ENCODE results near the gene NTMT1.

Gene NTMT1

GRCh38 chr9:129637102-129637501, 11.1 kb downstream of the NTMT1 start:
- no peak for DNase-seq (ENCODE audit: low read depth in 2 of 2)

- no peak for DNase-seq (ENCODE audit: low read depth in 2 of 2)
Observed at GRCh38 chr9:129637673-129638439, 11.9 kb downstream of the NTMT1 start.

- no peak for DNase-seq (ENCODE audit: low read depth in 2 of 2)
Observed at GRCh38 chr9:129639034-129639630, 13.2 kb downstream of the NTMT1 start.

GRCh38 chr9:129639756-129640085, 13.8 kb downstream of the NTMT1 start:
- no peak for DNase-seq (ENCODE audit: low read depth in 2 of 2)

DNA sequence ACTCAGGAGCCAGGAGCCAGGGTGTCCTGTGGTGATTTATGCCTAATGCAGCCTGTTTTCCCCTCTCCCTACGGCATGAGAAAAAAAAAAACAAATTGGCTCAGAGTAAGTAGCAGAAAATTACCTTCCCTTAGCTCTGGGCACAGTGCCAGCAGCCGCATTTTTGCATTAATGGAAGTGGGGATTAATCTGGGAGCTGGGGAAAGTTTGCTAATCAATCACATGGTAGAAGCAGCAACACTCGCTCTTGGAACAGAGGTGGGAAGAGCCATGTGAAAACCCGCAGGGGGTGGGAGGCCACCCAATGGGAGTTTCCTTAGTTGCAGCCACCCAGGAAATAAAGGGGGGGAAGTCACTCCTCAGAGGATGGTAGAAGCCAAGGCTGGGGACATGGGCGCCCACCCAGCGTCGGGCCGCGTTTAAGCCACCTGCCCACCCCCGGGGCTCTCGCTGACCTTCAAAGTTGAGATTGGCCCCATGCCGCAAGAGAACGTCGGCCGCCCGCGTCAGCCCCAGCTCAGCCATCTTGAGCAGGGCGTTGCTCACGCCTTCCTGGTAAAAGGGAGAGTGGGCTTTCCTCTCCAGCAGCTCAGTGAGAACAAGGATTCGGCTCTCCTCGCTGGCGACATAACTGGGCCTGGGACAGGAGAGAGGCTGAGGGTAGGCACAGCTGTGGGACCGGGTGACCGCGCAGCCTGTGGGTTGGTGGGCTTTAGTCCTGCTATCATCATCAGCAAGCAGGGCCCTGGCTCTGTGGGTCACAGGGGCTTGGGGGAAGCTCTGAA, 14.3 kb downstream of the NTMT1 start:
- no peak for DNase-seq (ENCODE audit: low read depth in 2 of 2)

GRCh38 chr9:129640871-129641749, 15.1 kb downstream of the NTMT1 start:
- DNase-seq (ENCODE audit: low read depth in 2 of 2) = no peak

GRCh38 chr9:129641750-129642585, 16.0 kb downstream of the NTMT1 start, which contains the start of gene ASB6:
TSS of gene ASB6 (minus strand) at chr9:129642151. CDS start at chr9:129641999, 152 bp downstream.
- DNase-seq (ENCODE audit: low read depth in 2 of 2) = peak; percentile 88 to 97

GRCh38 chr9:129643706-129644105, 17.7 kb downstream of the NTMT1 start:
- no peak for DNase-seq (ENCODE audit: low read depth in 2 of 2)

- no peak for DNase-seq (ENCODE audit: low read depth in 2 of 2)
Observed at GRCh38 chr9:129644365-129644764, 18.4 kb downstream of the NTMT1 start.

DNA sequence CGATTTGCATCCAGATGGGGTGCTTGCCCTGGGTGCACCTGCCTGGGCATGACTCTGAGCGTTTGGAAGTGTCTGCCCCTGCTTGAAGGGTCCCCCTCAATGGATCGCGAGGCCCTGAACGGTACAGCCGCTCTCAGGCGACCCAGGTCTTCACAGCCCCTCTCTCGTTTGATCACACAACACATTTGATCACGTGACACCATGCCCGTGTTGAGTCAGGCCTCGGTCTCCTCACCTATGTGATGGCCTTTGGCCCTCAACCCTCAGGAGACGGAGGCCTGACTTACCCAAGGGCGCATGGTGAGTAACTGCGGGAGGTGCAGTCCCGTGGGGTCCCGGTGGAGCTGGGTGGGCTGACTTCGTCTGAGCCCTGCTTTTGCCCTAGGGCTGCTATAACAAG, 18.9 kb downstream of the NTMT1 start:
- no peak for DNase-seq (ENCODE audit: low read depth in 2 of 2)

GRCh38 chr9:129646252-129646651, 20.3 kb downstream of the NTMT1 start:
- no peak for DNase-seq (ENCODE audit: low read depth in 2 of 2)

- no peak for DNase-seq (ENCODE audit: low read depth in 2 of 2)
Observed at GRCh38 chr9:129646654-129647053, 20.7 kb downstream of the NTMT1 start.

- no peak for DNase-seq (ENCODE audit: low read depth in 2 of 2)
Observed at GRCh38 chr9:129647635-129648034, 21.7 kb downstream of the NTMT1 start.

DNA sequence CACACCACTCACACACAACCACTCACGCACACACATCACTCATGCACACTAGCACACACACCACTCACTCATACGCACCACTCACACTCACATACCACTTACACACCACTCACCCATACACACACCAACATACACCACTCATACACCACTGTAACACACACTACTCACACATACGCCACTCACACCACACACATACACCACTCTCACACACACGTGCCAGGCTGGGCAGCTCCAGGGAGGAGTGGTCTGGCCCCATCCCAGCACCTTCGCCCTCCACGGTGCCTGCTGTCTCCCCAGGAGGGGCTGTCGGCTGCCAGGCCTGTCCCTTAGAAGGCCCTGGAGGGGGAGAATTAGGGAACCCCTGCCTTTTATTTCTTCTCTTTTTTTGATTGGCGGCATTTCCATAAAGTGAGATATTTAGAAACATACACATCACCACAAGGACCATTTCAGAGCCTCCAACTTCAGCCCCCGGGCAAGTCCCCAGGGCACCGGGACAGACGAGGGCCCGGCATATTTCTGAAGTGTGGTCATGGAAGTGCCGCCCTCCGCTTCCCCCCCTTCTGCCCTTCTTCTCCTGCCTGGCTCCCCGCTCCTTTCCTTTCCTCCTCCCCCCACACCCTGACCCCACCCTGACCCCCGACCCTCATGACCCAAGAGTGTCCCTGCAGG, 22.3 kb downstream of the NTMT1 start:
- DNase-seq (ENCODE audit: low read depth in 2 of 2) = no peak

DNA sequence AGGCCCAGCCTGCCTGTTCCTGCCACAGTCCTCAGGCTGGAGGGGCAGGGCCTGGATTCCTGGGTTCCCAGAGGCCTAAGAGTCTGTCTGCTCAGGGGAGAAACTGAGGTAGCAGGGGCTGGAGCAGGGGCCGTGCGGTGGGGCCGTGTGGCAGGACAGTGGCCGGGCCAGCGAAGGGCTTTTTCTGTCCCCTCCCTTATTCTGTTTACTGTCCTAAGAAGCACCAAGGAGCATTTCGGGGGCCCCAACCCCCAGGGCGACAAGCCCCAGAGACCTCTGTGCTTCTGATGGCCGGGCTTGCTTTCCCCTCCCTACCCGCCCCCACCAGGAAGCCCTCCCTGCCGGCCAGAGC, 22.8 kb downstream of the NTMT1 start:
- DNase-seq (ENCODE audit: low read depth in 2 of 2) = no peak

- no peak for DNase-seq (ENCODE audit: low read depth in 2 of 2)
Observed at GRCh38 chr9:129649726-129650679, 24.0 kb downstream of the NTMT1 start.

DNA sequence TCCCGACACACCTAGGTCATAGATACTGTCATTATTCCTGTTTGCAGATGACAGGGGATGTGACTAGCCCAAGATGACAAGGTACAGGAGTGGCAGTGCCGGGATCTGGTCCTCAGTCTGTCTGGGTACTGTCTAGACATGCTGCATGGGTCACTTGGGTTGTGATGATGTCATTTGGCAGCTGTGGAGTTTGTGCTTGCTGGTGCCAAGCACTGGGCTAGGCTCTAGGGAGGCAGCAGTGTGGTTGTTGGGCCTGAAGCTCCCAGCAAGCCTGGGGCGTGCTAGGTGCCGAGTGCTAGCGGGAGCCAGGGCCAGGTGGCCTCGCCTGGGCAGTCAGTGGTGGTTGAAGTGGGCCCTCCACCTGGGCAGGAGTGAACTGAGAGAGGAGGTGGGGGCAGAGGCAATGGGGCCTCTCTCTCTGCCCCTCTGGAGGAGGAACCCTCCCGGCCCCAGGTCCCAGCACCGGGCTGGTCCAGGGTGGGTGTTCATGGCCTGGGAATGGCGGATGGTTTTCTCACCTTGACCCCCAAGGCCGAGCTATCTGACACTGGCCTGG, 24.8 kb downstream of the NTMT1 start:
- DNase-seq (ENCODE audit: low read depth in 2 of 2) = no peak

DNA sequence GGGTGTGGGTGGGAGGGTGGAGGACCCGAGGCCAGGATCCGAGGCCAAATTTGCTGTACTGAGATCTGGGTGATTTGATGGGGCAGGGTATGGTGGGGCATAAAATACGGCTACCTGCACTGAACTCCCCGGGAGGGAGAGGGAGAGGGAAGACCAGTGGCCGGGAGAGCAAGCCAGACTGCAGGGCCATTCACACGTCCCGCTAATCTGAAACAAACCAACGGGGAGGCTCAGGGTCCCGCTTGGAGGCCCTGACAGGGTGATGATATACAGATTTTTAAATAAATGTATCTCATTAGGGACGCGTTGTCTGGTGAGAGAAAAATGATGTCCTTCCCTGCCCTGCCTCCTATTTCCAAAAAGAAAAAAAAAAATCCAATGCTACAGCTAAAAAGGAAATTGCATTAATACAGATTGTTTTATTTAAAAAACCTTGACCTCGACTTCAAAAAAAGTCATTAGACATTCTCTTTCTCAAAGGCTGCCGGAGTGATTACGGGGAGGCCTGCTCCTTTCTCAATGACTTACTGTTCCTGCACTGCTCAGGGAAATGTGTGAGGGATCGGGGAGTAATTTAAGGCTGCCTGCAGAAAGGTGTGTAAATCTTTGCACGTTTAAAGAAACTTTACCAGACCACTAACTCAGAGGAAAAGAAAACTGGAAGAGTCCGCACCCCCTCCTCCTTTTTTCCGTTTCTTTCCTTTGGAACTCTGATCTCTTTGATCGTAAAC, 28.0 kb downstream of the NTMT1 start:
- DNase-seq (ENCODE audit: low read depth in 2 of 2) = no peak
